ENCODE measurements around the gene CHST12.

CHST12 gene

GRCh38 chr7:2405201-2405600 is 1.8 kb downstream of the CHST12 start:
- Histone ChIP-seq H3K27ac (replicated peaks) (peak overlapping the region; percentile 75), H3K4me3 (replicated peaks; ENCODE audit: insufficient read depth, low read length) (peak overlapping the region; percentile 84), H3K27me3 (ENCODE audit: insufficient read depth, poor library complexity, severe bottlenecking) (no peaks in the 10 kb centered on the region)
- TF ChIP-seq SPI1 (IDR thresholded peaks at IDR 0.05; ENCODE audit: borderline replicate concordance, low read depth) (no peak), POLR2AphosphoS5 (IDR thresholded peaks at IDR 0.05; ENCODE audit: low read depth) (no peak), GABPA (IDR thresholded peaks at IDR 0.05; ENCODE audit: low read depth) (no peak)
- no peak for DNase-seq (ENCODE audit: low read depth in 1 of 2, low spot score in 1 of 2)

- TF ChIP-seq POLR2AphosphoS5 (IDR thresholded peaks at IDR 0.05; ENCODE audit: low read depth) (peak; percentile 70), CTCF (IDR thresholded peaks at IDR 0.05; ENCODE audit: insufficient read depth, low read length) (no peak), SPI1 (IDR thresholded peaks at IDR 0.05; ENCODE audit: borderline replicate concordance, low read depth) (no peak)
- peak in 1 of 2 experiments; percentile 70 for DNase-seq (ENCODE audit: low read depth in 1 of 2, low spot score in 1 of 2)
- H3K4me3 ChIP-seq (replicated peaks; ENCODE audit: insufficient read depth, low read length): peak overlapping the region; percentile 84
Measured at GRCh38 chr7:2405601-2406345, 2.4 kb downstream of the CHST12 start.

GRCh38 chr7:2409745-2410414 is 6.5 kb downstream of the CHST12 start:
- no peak for DNase-seq (ENCODE audit: low read depth in 1 of 2, low spot score in 1 of 2)
- Histone ChIP-seq H3K4me3 (replicated peaks; ENCODE audit: insufficient read depth, low read length) (no peak overlapping the region), H3K27me3 (ENCODE audit: insufficient read depth, poor library complexity, severe bottlenecking) (no peaks in the 10 kb centered on the region), H3K27ac (replicated peaks) (no peak overlapping the region)
- no peak for TF ChIP-seq GABPA (IDR thresholded peaks at IDR 0.05; ENCODE audit: low read depth)
- TF ChIP-seq CTCF (IDR thresholded peaks at IDR 0.05; ENCODE audit: insufficient read depth, low read length): no peak
- TF ChIP-seq POLR2AphosphoS5 (IDR thresholded peaks at IDR 0.05; ENCODE audit: low read depth): no peak
- TF ChIP-seq SPI1 (IDR thresholded peaks at IDR 0.05; ENCODE audit: borderline replicate concordance, low read depth): no peak
- no peak for TF ChIP-seq REST (IDR thresholded peaks at IDR 0.05; ENCODE audit: insufficient replicate concordance, low read depth)

More at GRCh38 chr7:2405601-2406345, 2.4 kb downstream of the CHST12 start:
- Histone ChIP-seq H3K27ac (replicated peaks) (peak overlapping the region; percentile 75), H3K27me3 (ENCODE audit: insufficient read depth, poor library complexity, severe bottlenecking) (no peaks in the 10 kb centered on the region)

GRCh38 chr7:2411049-2411448 is 7.6 kb downstream of the CHST12 start:
- H3K4me3 ChIP-seq (replicated peaks; ENCODE audit: insufficient read depth, low read length): no peak overlapping the region
- H3K27ac ChIP-seq (replicated peaks): no peak overlapping the region
- no peaks in the 10 kb centered on the region for H3K27me3 ChIP-seq (ENCODE audit: insufficient read depth, poor library complexity, severe bottlenecking)
- DNase-seq (ENCODE audit: low read depth in 1 of 2, low spot score in 1 of 2): no peak
- TF ChIP-seq POLR2AphosphoS5 (IDR thresholded peaks at IDR 0.05; ENCODE audit: low read depth): no peak
- TF ChIP-seq SPI1 (IDR thresholded peaks at IDR 0.05; ENCODE audit: borderline replicate concordance, low read depth): no peak
- TF ChIP-seq CTCF (IDR thresholded peaks at IDR 0.05; ENCODE audit: insufficient read depth, low read length): no peak
- no peak for TF ChIP-seq GABPA (IDR thresholded peaks at IDR 0.05; ENCODE audit: low read depth)
- TF ChIP-seq REST (IDR thresholded peaks at IDR 0.05; ENCODE audit: insufficient replicate concordance, low read depth): no peak
